Lung (tissue), 12 donors: ENCODE measurements around the gene DSG2. TPM values are rescaled to one million over a fixed set of nuclear protein-coding genes. Genes with fewer than 3 reads are reported as not detected.

Source experiments
- ATAC-seq: fragments of 200-7000 bp; cut with Tn5 transposase; one replicate; pipeline ENCODE4 v1.9.1; 2020; ENCODE audit warnings: moderate number of reproducible peaks; ENCODE audit not compliant: insufficient read depth, low FRiP score
- DNase-seq, 3 donors: peaks; one replicate each; pipeline ENCODE4 v3.0.0-alpha.2; 2013 to 2017
- H3K27ac ChIP-seq, 2 donors: one replicate each; pipeline ENCODE4 v1.5.1; 2013; ENCODE audit warnings: mild to moderate bottlenecking in 2 of 2, moderate library complexity in 2 of 2, control low read depth in 1 of 2, inconsistent platforms in 1 of 2, low read depth in 1 of 2, low read length in 1 of 2
- H3K27me3 ChIP-seq, 3 donors: one replicate each; pipeline ENCODE4 v1.5.1; 2013; ENCODE audit warnings: low read length in 2 of 3; ENCODE audit not compliant: control insufficient read depth in 3 of 3, insufficient read depth in 3 of 3
- H3K36me3 ChIP-seq, 4 donors: one replicate each; pipeline ENCODE4 v1.5.1; 2013; ENCODE audit warnings: low read length in 4 of 4, mild to moderate bottlenecking in 1 of 4, moderate library complexity in 1 of 4; ENCODE audit not compliant: control insufficient read depth in 4 of 4, insufficient read depth in 4 of 4
- H3K4me1 ChIP-seq, 5 donors: one replicate each; pipeline ENCODE4 v1.5.1; 2013; ENCODE audit warnings: low read length in 5 of 5, mild to moderate bottlenecking in 2 of 5, moderate library complexity in 1 of 5; ENCODE audit not compliant: control insufficient read depth in 5 of 5, insufficient read depth in 5 of 5
- H3K4me3 ChIP-seq: one replicate; pipeline ENCODE4 v1.5.1; 2013; ENCODE audit warnings: mild to moderate bottlenecking, control low read depth, moderate library complexity
- H3K9ac ChIP-seq, 2 donors: one replicate each; pipeline ENCODE4 v1.5.1; 2013; ENCODE audit warnings: low read length in 2 of 2, control low read depth in 1 of 2; ENCODE audit not compliant: insufficient read depth in 1 of 2
- H3K9me3 ChIP-seq, 4 donors: one replicate each; pipeline ENCODE4 v1.5.1; 2013; ENCODE audit warnings: low read length in 3 of 4, mild to moderate bottlenecking in 1 of 4, moderate library complexity in 1 of 4; ENCODE audit not compliant: control insufficient read depth in 4 of 4, insufficient read depth in 3 of 4
- CTCF ChIP-seq: IDR thresholded peaks from 2 replicates; pipeline ENCODE4 v1.5.1; 2012; ENCODE audit warnings: mild to moderate bottlenecking; ENCODE audit errors: control extremely low read depth, extremely low read depth
- WGBS, 2 donors: extraction: QIAGEN DNeasy Blood & Tissue Kit; methylation state at CpG; one replicate each; pipeline ENCODE4 v1.1.7; 2013; 5-methylcytosine and 5-hydroxymethylcytosine counted together
- polyA plus RNA-seq, 2 donors: library from polyadenylated mRNA; stranded (reverse); fragments of 200-250 nt; gene quantifications; one replicate each; pipeline ENCODE4 v1.2.1, GENCODE V29; 2013
- total RNA-seq, 2 donors: library from RNA; depleted of rRNA in 1 of 2; stranded (reverse); fragments of >200 nt in 1 of 2; gene quantifications; one replicate each; pipeline ENCODE4 v1.2.1, GENCODE V29; 2014 to 2021
- donor health status: control.
- donor health status: control.
- donor health status: Bipolar disorder and iron deficiency.
- donor health status: healthy.
- donor health status: DM: yes; HTN: yes; CAD: no.

Gene DSG2
- total and polyA plus RNA-seq, 4 donors: 8.9 to 28.0 (median 21.6) TPM

- no peak overlapping the region for H3K27ac ChIP-seq
- H3K27me3 ChIP-seq: no peaks in the 10 kb centered on the region
- DNase-seq (no peak), ATAC-seq (no peak)
- no peak overlapping the region for H3K4me3 ChIP-seq
- no peak for TF ChIP-seq CTCF
- 78 to 97% methylated on average over 3 of the region's 3 CpGs for WGBS, 2 donors
- peaks cover 0 to 1% (median 0%) of the 10 kb centered on the region in 4 donors for H3K9me3 ChIP-seq
- no peak overlapping the region for H3K9ac ChIP-seq
- peaks cover 0 to 28% (median 16%) of the 10 kb centered on the region in 4 donors for H3K36me3 ChIP-seq
- no peaks in the 10 kb centered on the region for H3K4me1 ChIP-seq
These were observed 40.9 kb downstream of the DSG2 start for GRCh38 chr18:31538837-31539236.

- H3K36me3 ChIP-seq: peaks cover 0 to 20% (median 7%) of the 10 kb centered on the region in 4 donors
- H3K4me3 ChIP-seq: no peak overlapping the region
- no peak for DNase-seq
- WGBS, 2 donors: 88 to 100% methylated on average over 2 of the region's 2 CpGs
- no peak overlapping the region for H3K9ac ChIP-seq
- no peak overlapping the region for H3K27ac ChIP-seq
- TF ChIP-seq CTCF: no peak
- no peak for ATAC-seq
- no peaks in the 10 kb centered on the region for H3K9me3 ChIP-seq
- no peaks in the 10 kb centered on the region for H3K27me3 ChIP-seq
- H3K4me1 ChIP-seq: no peaks in the 10 kb centered on the region
These were observed 48.5 kb downstream of the DSG2 start for GRCh38 chr18:31546476-31546875.

GRCh38 chr18:31548853-31549252 is 50.9 kb downstream of the DSG2 start:
- TF ChIP-seq CTCF: no peak
- H3K27ac ChIP-seq: no peak overlapping the region
- peaks cover 0 to 12% (median 2%) of the 10 kb centered on the region in 4 donors for H3K36me3 ChIP-seq
- H3K9ac ChIP-seq: no peak overlapping the region
- 95 to 97% methylated on average over 2 of the region's 2 CpGs for WGBS, 2 donors
- no peaks in the 10 kb centered on the region for H3K9me3 ChIP-seq
- H3K4me1 ChIP-seq: no peaks in the 10 kb centered on the region
- DNase-seq (no peak), ATAC-seq (no peak)
- H3K4me3 ChIP-seq: no peak overlapping the region
- H3K27me3 ChIP-seq: no peaks in the 10 kb centered on the region

- no peak for ATAC-seq
- 91 to 95% methylated on average over 4 of the region's 4 CpGs for WGBS, 2 donors
- Histone ChIP-seq H3K27me3 (no peaks in the 10 kb centered on the region), H3K4me3 (no peak overlapping the region), H3K4me1 (no peaks in the 10 kb centered on the region), H3K9me3 (no peaks in the 10 kb centered on the region), H3K36me3 (peaks cover 0 to 12% (median 2%) of the 10 kb centered on the region in 4 donors), H3K27ac (no peak overlapping the region), H3K9ac (no peak overlapping the region)
- no peak for TF ChIP-seq CTCF
- no peak for DNase-seq
These were observed 51.4 kb downstream of the DSG2 start for GRCh38 chr18:31549416-31549815.
